GM12864 (cell line): ENCODE data around the gene UBD.
A peak's percentile ranks its signal among the peaks of the same experiment; 100 is the strongest.

ENCODE experiments used
- DNase-seq: peaks from one replicate; pipeline ENCODE4 v3.0.0-alpha.2; 2011; ENCODE audit warnings: low read depth
- H3K4me3 ChIP-seq: 2 replicates; pipeline ENCODE4 v1.5.1; 2011; ENCODE audit warnings: mild to moderate bottlenecking, low read depth, low read length, control low read depth
- TF ChIP-seq, protein P1 (sequence below): IDR thresholded peaks from 2 replicates; pipeline ENCODE4 v1.5.1; 2011; ENCODE audit warnings: low read depth, mild to moderate bottlenecking, moderate library complexity, low read length, control low read depth, inconsistent platforms; ENCODE audit errors: missing control alignments

Gene UBD

DNA sequence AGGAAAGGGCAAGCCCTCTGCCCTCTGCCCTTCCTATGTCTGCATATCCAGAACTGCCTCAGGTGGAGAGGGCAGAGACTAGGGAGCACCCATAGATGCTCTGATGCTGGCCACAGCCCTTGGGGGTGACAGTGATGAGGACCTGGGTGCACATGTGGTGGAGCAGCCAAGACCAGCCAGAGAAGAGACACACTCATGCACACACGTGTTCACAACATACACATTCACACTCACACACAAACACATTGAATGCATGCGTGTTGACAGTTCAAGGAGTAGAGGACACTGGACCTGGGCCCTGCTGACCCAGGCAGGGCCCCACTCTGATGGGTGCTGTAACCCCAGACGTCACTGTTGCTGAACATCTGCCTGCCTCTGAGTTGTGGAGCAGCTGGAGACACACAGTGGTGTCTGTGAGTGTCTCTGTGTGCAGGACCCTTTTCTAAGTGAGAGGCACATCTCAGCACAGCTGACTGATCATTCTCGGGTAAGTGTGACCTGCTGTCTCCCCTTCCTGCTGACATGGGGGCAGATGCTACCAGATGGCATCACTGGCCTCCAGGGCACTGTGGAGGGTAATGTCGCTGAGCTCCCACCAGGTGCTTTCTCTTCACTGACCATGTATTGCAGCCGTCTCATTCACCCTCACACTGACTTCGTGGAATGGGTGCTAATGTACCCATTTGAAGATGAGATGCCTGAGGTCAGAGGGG is 41.6 kb downstream of the UBD start:
- TF ChIP-seq, protein P1, sequence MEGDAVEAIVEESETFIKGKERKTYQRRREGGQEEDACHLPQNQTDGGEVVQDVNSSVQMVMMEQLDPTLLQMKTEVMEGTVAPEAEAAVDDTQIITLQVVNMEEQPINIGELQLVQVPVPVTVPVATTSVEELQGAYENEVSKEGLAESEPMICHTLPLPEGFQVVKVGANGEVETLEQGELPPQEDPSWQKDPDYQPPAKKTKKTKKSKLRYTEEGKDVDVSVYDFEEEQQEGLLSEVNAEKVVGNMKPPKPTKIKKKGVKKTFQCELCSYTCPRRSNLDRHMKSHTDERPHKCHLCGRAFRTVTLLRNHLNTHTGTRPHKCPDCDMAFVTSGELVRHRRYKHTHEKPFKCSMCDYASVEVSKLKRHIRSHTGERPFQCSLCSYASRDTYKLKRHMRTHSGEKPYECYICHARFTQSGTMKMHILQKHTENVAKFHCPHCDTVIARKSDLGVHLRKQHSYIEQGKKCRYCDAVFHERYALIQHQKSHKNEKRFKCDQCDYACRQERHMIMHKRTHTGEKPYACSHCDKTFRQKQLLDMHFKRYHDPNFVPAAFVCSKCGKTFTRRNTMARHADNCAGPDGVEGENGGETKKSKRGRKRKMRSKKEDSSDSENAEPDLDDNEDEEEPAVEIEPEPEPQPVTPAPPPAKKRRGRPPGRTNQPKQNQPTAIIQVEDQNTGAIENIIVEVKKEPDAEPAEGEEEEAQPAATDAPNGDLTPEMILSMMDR, result no peak
- DNase-seq, result no peak
- H3K4me3 ChIP-seq, result no peak overlapping the region

DNA sequence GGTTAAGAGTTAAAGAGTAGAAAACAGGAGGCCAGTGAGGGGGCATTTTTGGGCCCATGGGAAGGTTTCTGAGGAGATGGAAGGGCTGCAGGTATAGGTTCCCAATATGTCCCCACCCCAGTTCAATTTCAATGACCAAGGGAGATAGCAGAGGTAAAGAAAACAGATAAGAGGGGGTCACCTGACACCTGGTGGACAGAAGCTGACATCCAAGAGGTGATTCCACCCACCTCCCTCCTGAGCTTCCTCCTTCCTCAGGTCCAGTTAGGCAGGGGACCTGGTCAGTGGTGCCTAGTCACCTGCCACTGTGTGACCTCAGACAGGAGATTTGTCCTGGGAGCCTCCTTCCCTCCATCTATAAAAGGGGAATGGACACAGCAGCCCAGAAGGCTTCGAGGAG is 42.3 kb downstream of the UBD start:
- no peak overlapping the region for H3K4me3 ChIP-seq
- DNase-seq, result no peak
- TF ChIP-seq, protein P1, result no peak

DNA sequence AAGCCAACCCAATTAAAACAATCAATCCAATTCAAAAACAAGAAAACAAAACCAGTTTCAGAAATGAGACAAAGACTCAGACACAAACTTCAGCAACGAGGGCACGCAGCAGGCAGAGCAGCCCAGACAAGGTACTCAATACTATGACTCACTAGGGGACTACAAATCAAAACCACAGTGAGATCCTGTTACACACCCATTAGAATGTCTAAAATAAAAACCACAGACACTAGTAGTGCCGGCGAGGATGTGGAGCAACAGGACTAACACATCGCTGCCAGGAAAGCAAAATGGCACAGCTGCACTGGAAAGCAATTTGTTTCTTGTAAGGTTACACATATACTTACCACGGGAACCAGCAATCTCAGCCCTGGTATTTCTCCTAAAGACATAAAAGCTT is 43.4 kb downstream of the UBD start:
- H3K4me3 ChIP-seq, result no peak overlapping the region
- TF ChIP-seq, protein P1, result no peak
- no peak for DNase-seq

DNA sequence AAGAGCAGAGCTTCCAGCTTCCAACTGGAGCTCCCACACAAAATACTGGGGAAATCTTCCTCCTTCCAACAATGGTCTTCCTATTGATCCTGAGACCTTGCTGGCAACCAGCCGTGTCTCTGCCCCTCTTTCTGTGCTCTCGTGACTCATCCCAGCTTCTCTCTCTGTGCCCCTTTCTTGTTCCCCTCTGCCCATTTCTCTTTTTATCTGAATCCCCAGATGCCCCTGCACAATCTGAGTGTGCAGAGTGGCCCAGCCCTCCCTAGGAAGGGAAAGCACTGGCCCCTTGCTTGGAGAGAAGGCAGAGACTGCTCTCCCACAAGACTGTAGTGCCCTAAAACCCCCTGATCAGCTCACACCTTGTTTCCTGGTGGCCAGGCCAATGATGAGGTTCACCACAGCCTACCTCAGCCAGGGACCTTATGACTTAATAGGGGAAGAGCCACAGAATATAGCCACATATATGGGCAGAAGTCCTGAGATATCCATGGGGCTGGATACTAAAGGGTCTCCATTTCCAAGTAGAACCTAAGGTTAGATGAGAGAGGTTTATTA is 48.7 kb downstream of the UBD start:
- no peak for DNase-seq
- TF ChIP-seq, protein P1, result no peak
- H3K4me3 ChIP-seq, result no peak overlapping the region

DNA sequence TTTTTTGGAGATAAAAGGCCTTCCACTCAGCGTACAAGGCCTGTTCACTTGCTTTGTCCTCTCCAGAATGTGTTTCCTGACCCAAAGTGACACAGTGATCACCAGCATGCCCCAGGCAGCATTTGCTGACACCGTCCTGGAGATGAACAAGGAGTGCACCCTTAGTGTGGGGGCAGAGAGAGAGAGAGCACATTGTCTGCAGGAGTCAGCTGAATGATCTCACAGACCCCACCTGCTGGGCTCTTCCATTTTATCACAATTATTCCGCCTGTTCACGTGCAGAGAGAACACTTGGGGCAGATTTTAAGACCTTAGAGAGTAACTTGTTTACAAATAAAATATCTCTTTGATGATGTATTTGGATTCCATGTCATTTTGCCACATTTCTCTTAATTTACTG is 49.3 kb downstream of the UBD start:
- TF ChIP-seq, protein P1, result no peak
- no peak for DNase-seq
- no peak overlapping the region for H3K4me3 ChIP-seq

DNA sequence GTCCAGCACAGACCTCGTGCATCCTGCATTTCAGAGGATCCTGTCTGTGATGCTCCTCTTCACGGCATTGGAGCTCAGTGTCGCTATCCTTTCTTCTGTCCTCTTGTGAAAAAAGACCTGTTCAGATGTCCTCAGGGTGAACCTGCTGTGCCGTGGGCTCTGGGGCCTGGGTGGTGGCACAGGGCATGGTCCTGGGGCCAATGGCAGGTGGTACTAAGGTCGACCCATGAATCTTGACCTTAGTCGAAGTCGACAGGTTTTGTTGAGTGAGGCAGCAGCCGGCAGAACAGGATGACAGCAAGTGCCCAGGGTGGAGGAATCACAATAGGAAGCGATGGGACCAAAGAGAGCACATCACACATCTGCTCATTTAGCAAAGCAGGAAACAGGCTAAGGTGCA is 49.8 kb downstream of the UBD start:
- TF ChIP-seq, protein P1, result no peak
- DNase-seq, result no peak
- no peak overlapping the region for H3K4me3 ChIP-seq

DNA sequence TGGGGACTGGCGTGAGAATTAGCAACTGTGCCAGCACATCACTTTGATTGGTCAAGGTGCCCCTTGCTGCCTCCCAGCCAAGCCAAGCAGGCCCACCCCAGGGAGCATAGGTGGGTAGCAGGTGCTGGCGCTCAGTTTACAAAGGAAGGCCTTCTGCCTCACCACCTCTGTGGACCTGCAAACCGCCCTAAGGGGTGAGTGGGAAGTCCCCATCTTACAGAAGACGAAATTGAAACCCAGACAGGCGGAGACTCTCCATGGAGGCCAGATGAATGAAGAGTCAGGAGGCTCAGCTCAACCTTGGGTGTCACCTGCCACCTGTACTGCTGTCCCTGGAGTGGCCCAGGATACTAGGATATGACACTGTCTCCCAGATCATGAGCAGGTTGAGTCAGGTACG is 50.3 kb downstream of the UBD start:
- peak; percentile 4 for DNase-seq
- TF ChIP-seq, protein P1, result no peak
- no peak overlapping the region for H3K4me3 ChIP-seq
